Heart left ventricle (tissue), 16 donors: Measurements from ENCODE around the gene COMMD9. TPM values are rescaled to one million over a fixed set of nuclear protein-coding genes. Genes with fewer than 3 reads are reported as not detected.

Experiments used
- ATAC-seq, 4 donors: fragments of 200-7000 bp; cut with Tn5 transposase; one replicate each; pipeline ENCODE4 v1.9.1; 2020 to 2022; ENCODE audit warnings: moderate library complexity in 4 of 4, mild to moderate bottlenecking in 3 of 4, moderate number of reproducible peaks in 1 of 4
- DNase-seq, 5 donors: peaks; one replicate each; pipeline ENCODE4 v3.0.0-alpha.2; 2020
- H3K27ac ChIP-seq, 12 donors: fragments of 200-600 bp; sonication (generic) in 4 of 12; one replicate each; pipeline versions ENCODE4 v1.5.0 to v1.8.0; 2016 to 2022; ENCODE audit warnings: mild to moderate bottlenecking in 2 of 12
- H3K27me3 ChIP-seq, 9 donors: fragments of 200-600 bp; sonication (generic) in 2 of 9; one replicate each; pipeline versions ENCODE4 v1.5.1 to v1.8.0; 2016 to 2022; ENCODE audit warnings: mild to moderate bottlenecking in 3 of 9
- H3K36me3 ChIP-seq, 9 donors: fragments of 200-600 bp; sonication (generic) in 2 of 9; one replicate each; pipeline versions ENCODE4 v1.5.0 to v1.8.0; 2018 to 2022; ENCODE audit warnings: mild to moderate bottlenecking in 2 of 9
- H3K4me1 ChIP-seq, 12 donors: fragments of 200-600 bp; sonication (generic) in 4 of 12; one replicate each; pipeline versions ENCODE4 v1.5.0 to v1.8.0; 2016 to 2022; ENCODE audit warnings: mild to moderate bottlenecking in 3 of 12
- H3K4me3 ChIP-seq, 12 donors: fragments of 200-600 bp; sonication (generic) in 4 of 12; one replicate each; pipeline versions ENCODE4 v1.5.0 to v1.8.0; 2017 to 2022; ENCODE audit warnings: mild to moderate bottlenecking in 9 of 12, moderate library complexity in 4 of 12
- H3K9me3 ChIP-seq, 12 donors: fragments of 200-600 bp; sonication (generic) in 4 of 12; one replicate each; pipeline versions ENCODE4 v1.5.0 to v1.8.0; 2016 to 2022; ENCODE audit warnings: mild to moderate bottlenecking in 1 of 12
- CTCF ChIP-seq, 12 donors: fragments of 200-600 bp; sonication (generic) in 4 of 12; IDR thresholded peaks; one replicate each; pipeline versions ENCODE4 v1.5.0 to v1.8.0; 2018 to 2022; ENCODE audit warnings: antibody characterized with exemption in 12 of 12, mild to moderate bottlenecking in 5 of 12
- POLR2A ChIP-seq, 2 donors: fragments of 450-650 bp; IDR thresholded peaks; one replicate each; pipeline ENCODE4 v1.6.1; 2017; ENCODE audit warnings: antibody characterized with exemption in 2 of 2, mild to moderate bottlenecking in 2 of 2, moderate library complexity in 2 of 2
- WGBS, 4 donors: extraction: QIAGEN DNeasy Blood & Tissue Kit in 2 of 4; methylation state at CpG; one replicate each; pipeline versions ENCODE4 v1.1.5 to v1.1.7; 2013 to 2018; 5-methylcytosine and 5-hydroxymethylcytosine counted together
- intact Hi-C, 10 donors: fragments of 100-400 bp; cut with DNase I; formaldehyde crosslinking; loops; one replicate each; pipeline versions ENCODE4 v1.11.1 to v1.14.2; 2022
- polyA plus RNA-seq, 2 donors: library from polyadenylated mRNA; stranded (reverse); fragments of 200-250 nt; gene quantifications; one replicate each; pipeline ENCODE4 v1.2.3, GENCODE V29; 2013
- total RNA-seq, 9 donors: library from RNA; depleted of rRNA in 2 of 9; stranded (reverse); fragments of >200 nt in 2 of 9; fragmentation: NEBNext Ultra II Directional in 3 of 9; extraction: Animal tissue kit (Norgen Biotek cat#: 25700) in 3 of 9; gene quantifications; one replicate each; pipeline versions ENCODE4 v1.1.0 to v1.2.4, GENCODE V29; 2016 to 2023
- donor health status: ischemic (EF 13 %, LVEDD 7.1; RV severe dilation, severe dysfunction).
- donor health status: healthy with polysubstance abuse.
- donor health status: DM: no; HTN: yes; CAD: no.
- donor health status: DM: no; HTN: no; CAD: no.
- donor health status: ischemic (EF 25% LVEDD 6.9; RV normal size, moderate dysfunction).
- donor health status: ischemic (EF 25% LVEDD 5.7; RV mildly dilated, moderate dysfunction).
- donor health status: healthy.
- donor health status: DM: yes; HTN: yes; CAD: no.
- donor health status: ischemic (EF 35%, LVEDD 5.7; RV mildly dilated, moderate dysfunction).
- donor health status: nonischemic (EF 11% LVEDD 7.7; RV severe dilation, severe dysfunction).
- donor health status: DM: yes; HTN: yes; CAD: no.
- donor health status: PGD.
- donor health status: ischemic (EF 29% LVEDD 5.4; RV normal size, mild dysfunction).
- donor health status: nonischemic (EF 23%, LVEDD 6.1; RV moderate dilation, normal function).

The COMMD9 gene
- total and polyA plus RNA-seq, 11 donors = 39.0 to 92.4 (median 51.6) TPM

GRCh38 chr11:36282926-36283325 lies 6.3 kb downstream of the COMMD9 start:
- no peak for ATAC-seq
- 81 to 88% (median 85%) methylated on average over 1 of the region's 1 CpG for WGBS, 4 donors
- Histone ChIP-seq H3K4me1 (peaks cover 0 to 8% (median under 1%) of the 10 kb centered on the region in 12 donors), H3K27ac (no peak overlapping the region), H3K36me3 (peaks cover 0 to 26% (median 16%) of the 10 kb centered on the region in 9 donors), H3K9me3 (peaks cover 0 to 16% (median 0%) of the 10 kb centered on the region in 12 donors), H3K4me3 (no peak overlapping the region), H3K27me3 (no peaks in the 10 kb centered on the region)
- intact Hi-C loops = loop anchor here in 1 of 10 donors (10.0 kb wide), 1 partner anchor 468 kb away; no protein-coding TSS in a partner anchor
- no peak for DNase-seq
- TF ChIP-seq CTCF (IDR thresholded peaks at IDR 0.05) (no peak), POLR2A (IDR thresholded peaks at IDR 0.05) (no peak)

- intact Hi-C loops = loop anchor here in 1 of 10 donors (10.0 kb wide), 1 partner anchor 467 kb away; no protein-coding TSS in a partner anchor
- WGBS, 4 donors = 85 to 97% (median 97%) methylated on average over 4 of the region's 4 CpGs
- no peak for TF ChIP-seq POLR2A (IDR thresholded peaks at IDR 0.05)
- TF ChIP-seq CTCF (IDR thresholded peaks at IDR 0.05) = no peak
Measured at GRCh38 chr11:36281850-36282249, 7.4 kb downstream of the COMMD9 start.

GRCh38 chr11:36280531-36280930 lies 8.7 kb downstream of the COMMD9 start:
- Histone ChIP-seq H3K27ac (no peak overlapping the region), H3K4me1 (peaks cover 0 to 3% (median 0%) of the 10 kb centered on the region in 12 donors), H3K9me3 (peaks cover 0 to 16% (median 0%) of the 10 kb centered on the region in 12 donors), H3K36me3 (peaks cover 0 to 48% (median 36%) of the 10 kb centered on the region in 9 donors), H3K4me3 (no peak overlapping the region), H3K27me3 (no peaks in the 10 kb centered on the region)
- ATAC-seq = peak in 3 of 4 donors; percentile 20 to 73 (median 62)
- peak in 1 of 5 donors; percentile 14 for DNase-seq
- TF ChIP-seq CTCF (IDR thresholded peaks at IDR 0.05) = no peak
- intact Hi-C loops = loop anchor here in 1 of 10 donors (10.0 kb wide), 1 partner anchor 466 kb away; no protein-coding TSS in a partner anchor
- WGBS, 4 donors = 53 to 82% (median 74%) methylated on average over 1 of the region's 1 CpG

More at GRCh38 chr11:36281850-36282249, 7.4 kb downstream of the COMMD9 start:
- Histone ChIP-seq H3K36me3 (peaks cover 0 to 35% (median 25%) of the 10 kb centered on the region in 9 donors), H3K27ac (no peak overlapping the region), H3K9me3 (peaks cover 0 to 16% (median 0%) of the 10 kb centered on the region in 12 donors), H3K4me3 (no peak overlapping the region), H3K4me1 (peaks cover 0 to 3% (median 0%) of the 10 kb centered on the region in 12 donors), H3K27me3 (no peaks in the 10 kb centered on the region)
- DNase-seq = no peak
- ATAC-seq = no peak

- peaks cover 0 to 16% (median 0%) of the 10 kb centered on the region in 12 donors for H3K9me3 ChIP-seq
- intact Hi-C loops = no loop called here
- no peak for ATAC-seq
- no peak for DNase-seq
- 86 to 89% (median 87%) methylated on average over 12 to 13 of the region's 13 CpGs for WGBS, 4 donors
- TF ChIP-seq CTCF (IDR thresholded peaks at IDR 0.05) = no peak
- TF ChIP-seq POLR2A (IDR thresholded peaks at IDR 0.05) = no peak
- no peaks in the 10 kb centered on the region for H3K27me3 ChIP-seq
- peaks cover 0 to 3% (median 0%) of the 10 kb centered on the region in 12 donors for H3K4me1 ChIP-seq
- H3K36me3 ChIP-seq = peaks cover 0 to 66% (median 54%) of the 10 kb centered on the region in 9 donors
- no peak overlapping the region for H3K4me3 ChIP-seq
- H3K27ac ChIP-seq = no peak overlapping the region
Measured at GRCh38 chr11:36278531-36279282, 10.5 kb downstream of the COMMD9 start.
